Gastrocnemius medialis (tissue), 4 donors: ENCODE results near the gene DNAJB6. TPM values are rescaled to one million over a fixed set of nuclear protein-coding genes. Genes with fewer than 3 reads are reported as not detected.
A peak's percentile ranks its signal among the peaks of the same experiment; 100 is the strongest.

Source experiments
- ATAC-seq, 2 donors: fragments of 150-250 bp; one replicate each; pipeline ENCODE4 v1.9.1; 2016
- DNase-seq, 2 donors: peaks; one replicate each; pipeline ENCODE4 v3.0.0-alpha.2; 2019
- H3K27ac ChIP-seq, 4 donors: fragments of 200-600 bp; sonication (generic); 1 replicate in 1 of 4; 2 replicates in 3 of 4; pipeline ENCODE4 v1.5.1; 2016 to 2018; ENCODE audit warnings: mild to moderate bottlenecking in 2 of 4, moderate library complexity in 1 of 4
- H3K27me3 ChIP-seq, 3 donors: fragments of 200-600 bp; sonication (generic) in 2 of 3; 1 replicate in 1 of 3; 2 replicates in 2 of 3; pipeline versions ENCODE4 v1.5.1 to v1.6.0; 2016 to 2019; ENCODE audit warnings: mild to moderate bottlenecking in 1 of 3, moderate library complexity in 1 of 3
- H3K36me3 ChIP-seq, 2 donors: fragments of 200-600 bp; sonication (generic) in 1 of 2; one replicate each; pipeline ENCODE4 v1.5.1; 2017 to 2018
- H3K4me1 ChIP-seq, 2 donors: fragments of 200-600 bp; sonication (generic) in 1 of 2; one replicate each; pipeline ENCODE4 v1.5.1; 2016 to 2017; ENCODE audit warnings: mild to moderate bottlenecking in 2 of 2
- H3K4me3 ChIP-seq, 4 donors: fragments of 200-600 bp; sonication (generic) in 3 of 4; 1 replicate in 1 of 4; 2 replicates in 3 of 4; pipeline ENCODE4 v1.5.1; 2016 to 2019; ENCODE audit warnings: mild to moderate bottlenecking in 2 of 4
- H3K9me3 ChIP-seq, 3 donors: fragments of 200-600 bp; sonication (generic) in 2 of 3; 1 replicate in 1 of 3; 2 replicates in 2 of 3; pipeline ENCODE4 v1.5.1; 2016 to 2019
- POLR2A ChIP-seq, 2 donors: fragments of 450-650 bp; IDR thresholded peaks; one replicate each; pipeline ENCODE4 v1.6.1; 2017; ENCODE audit warnings: antibody characterized with exemption in 2 of 2, mild to moderate bottlenecking in 2 of 2, moderate library complexity in 2 of 2
- in situ Hi-C, 4 donors: fragments of 200-750 bp; cut with MboI; loops; one replicate each; pipeline versions ENCODE4 v1.15.0 to v1.8.0; 2017; ENCODE audit warnings: low sequenced_read_pairs in 4 of 4
- intact Hi-C: fragments of 100-400 bp; cut with DNase I; formaldehyde crosslinking; loops from one replicate; pipeline ENCODE4 v1.15.1; 2023; ENCODE audit warnings: low total_unique reads
- total RNA-seq, 4 donors: library from RNA; depleted of rRNA; stranded (reverse); fragments of >200 nt; gene quantifications; one replicate each; pipeline versions ENCODE4 v1.1.0 to v1.2.3, GENCODE V29; 2016
- TF ChIP-seq, protein P1 (sequence below), 5 experiments: fragments of 450-650 bp in 3 of 5; fragments of 200-600 bp in 2 of 5; sonication (generic) in 2 of 5; IDR thresholded peaks in 4 of 5; conservative IDR thresholded peaks in 1 of 5; 1 replicate in 4 of 5; 2 replicates in 1 of 5; pipeline ENCODE4 v1.5.1; 2016 to 2019; ENCODE audit warnings: antibody characterized with exemption in 5 of 5, mild to moderate bottlenecking in 3 of 5, moderate library complexity in 3 of 5

DNAJB6 gene
- total RNA-seq, 4 donors from 2014 or later, result 130 to 269 (median 188) TPM

DNA sequence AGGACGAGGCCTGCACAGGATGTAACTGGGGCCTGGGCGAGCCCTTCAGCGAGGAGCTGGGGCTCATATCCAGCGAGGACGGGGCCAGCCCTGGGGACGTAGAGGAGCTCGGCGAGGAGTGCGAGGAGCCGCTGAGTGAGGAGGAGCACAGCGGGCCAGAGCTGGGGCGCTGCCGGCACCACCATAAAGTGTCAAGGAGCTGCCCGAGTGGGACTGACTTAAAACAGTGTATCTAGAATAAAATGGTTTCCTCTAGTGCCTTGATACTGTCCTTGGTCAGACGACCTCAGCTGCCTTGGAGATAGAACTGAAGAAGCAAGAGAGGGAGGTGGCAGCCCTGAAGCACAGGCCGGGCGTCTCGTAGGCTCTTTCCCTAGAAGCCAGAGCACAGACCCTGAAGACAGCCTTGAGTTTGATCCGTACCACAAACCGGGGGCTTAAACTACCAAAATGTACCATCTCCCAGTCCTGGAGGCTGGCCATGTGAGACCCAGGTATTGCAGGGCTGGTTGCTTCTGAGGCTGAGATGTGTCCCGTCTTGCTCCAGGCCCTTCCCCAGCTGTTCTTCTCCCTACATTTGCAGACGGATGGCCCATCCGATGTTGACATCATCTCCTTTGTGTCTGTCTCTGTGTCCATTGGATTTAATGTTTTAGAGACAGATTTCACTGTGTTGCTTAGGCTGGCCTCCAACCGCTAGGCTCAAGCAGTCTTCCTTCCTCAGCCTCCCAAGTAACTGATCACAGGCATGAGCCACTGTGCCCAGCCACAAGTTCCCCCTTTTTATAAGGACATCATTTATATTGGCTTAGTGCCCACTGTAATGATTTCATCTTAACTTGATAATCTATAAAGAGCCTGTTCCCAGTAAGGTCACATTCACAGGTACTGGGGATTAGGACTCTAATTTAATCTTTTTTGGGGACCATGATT is 35.8 kb downstream of the DNAJB6 start:
- intact Hi-C loops (no loop called here), in situ Hi-C loops (no loop called here)
- Histone ChIP-seq H3K9me3 (no peaks in the 10 kb centered on the region), H3K27me3 (no peaks in the 10 kb centered on the region), H3K27ac (peak overlapping the region in 3 of 4 donors; percentile 10 to 28 (median 10)), H3K4me1 (peaks cover 29% of the 10 kb centered on the region in 2 donors), H3K36me3 (peaks cover 0 to 58% of the 10 kb centered on the region in 2 donors), H3K4me3 (no peak overlapping the region)
- ATAC-seq (no peak), DNase-seq (no peak)
- TF ChIP-seq, protein P1, sequence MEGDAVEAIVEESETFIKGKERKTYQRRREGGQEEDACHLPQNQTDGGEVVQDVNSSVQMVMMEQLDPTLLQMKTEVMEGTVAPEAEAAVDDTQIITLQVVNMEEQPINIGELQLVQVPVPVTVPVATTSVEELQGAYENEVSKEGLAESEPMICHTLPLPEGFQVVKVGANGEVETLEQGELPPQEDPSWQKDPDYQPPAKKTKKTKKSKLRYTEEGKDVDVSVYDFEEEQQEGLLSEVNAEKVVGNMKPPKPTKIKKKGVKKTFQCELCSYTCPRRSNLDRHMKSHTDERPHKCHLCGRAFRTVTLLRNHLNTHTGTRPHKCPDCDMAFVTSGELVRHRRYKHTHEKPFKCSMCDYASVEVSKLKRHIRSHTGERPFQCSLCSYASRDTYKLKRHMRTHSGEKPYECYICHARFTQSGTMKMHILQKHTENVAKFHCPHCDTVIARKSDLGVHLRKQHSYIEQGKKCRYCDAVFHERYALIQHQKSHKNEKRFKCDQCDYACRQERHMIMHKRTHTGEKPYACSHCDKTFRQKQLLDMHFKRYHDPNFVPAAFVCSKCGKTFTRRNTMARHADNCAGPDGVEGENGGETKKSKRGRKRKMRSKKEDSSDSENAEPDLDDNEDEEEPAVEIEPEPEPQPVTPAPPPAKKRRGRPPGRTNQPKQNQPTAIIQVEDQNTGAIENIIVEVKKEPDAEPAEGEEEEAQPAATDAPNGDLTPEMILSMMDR (IDR thresholded peaks at IDR 0.05 in 4 of 5, conservative IDR thresholded peaks at IDR 0.05 in 1 of 5), result no peak
- TF ChIP-seq POLR2A (IDR thresholded peaks at IDR 0.05), result no peak

DNA sequence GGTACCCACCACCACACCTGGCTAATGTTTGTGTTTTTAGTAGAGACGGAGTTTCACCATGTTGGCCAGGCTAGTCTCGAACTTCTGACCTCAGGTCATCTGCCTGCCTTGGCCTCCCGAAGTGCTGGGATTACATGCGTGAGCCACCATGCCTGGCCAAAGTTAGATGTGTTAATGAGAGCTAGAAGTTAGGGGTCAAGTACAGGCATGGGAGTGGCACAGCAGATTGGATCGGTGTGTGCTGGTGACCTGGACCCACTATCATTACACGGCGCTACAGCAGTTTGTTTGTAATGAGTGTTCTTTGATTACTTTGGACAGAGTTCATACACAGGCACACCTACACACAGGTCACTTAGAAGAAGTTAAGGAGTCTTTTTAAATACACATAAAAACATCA is 36.7 kb downstream of the DNAJB6 start:
- TF ChIP-seq, protein P1 (IDR thresholded peaks at IDR 0.05 in 4 of 5, conservative IDR thresholded peaks at IDR 0.05 in 1 of 5), result no peak
- TF ChIP-seq POLR2A (IDR thresholded peaks at IDR 0.05), result no peak
- Histone ChIP-seq H3K4me1 (peaks cover 36 to 38% of the 10 kb centered on the region in 2 donors), H3K9me3 (no peaks in the 10 kb centered on the region), H3K36me3 (peaks cover 0 to 49% of the 10 kb centered on the region in 2 donors), H3K4me3 (no peak overlapping the region), H3K27me3 (no peaks in the 10 kb centered on the region), H3K27ac (peak overlapping the region in 3 of 4 donors; percentile 10 to 74 (median 28))
- ATAC-seq (no peak), DNase-seq (no peak)
- intact Hi-C loops (no loop called here), in situ Hi-C loops (no loop called here)

DNA sequence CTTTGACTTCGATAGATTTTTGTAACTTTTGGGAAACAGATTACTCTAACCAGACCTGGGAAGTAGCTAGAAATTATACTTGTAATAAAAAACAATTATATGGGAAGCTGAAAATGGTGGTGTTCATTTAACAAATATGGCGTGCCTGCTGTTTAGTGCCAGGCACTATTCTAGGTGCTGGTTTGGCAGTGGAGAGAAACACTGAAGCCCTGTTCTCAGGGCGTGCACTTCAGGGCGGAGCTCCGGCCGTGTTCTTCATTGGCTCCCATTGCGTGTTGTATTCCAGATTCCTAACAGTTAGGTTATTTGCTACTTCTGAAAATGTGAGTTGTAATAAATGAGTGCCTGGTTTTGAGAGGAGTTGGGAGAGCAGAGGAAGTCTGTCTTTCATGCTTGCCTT is 38.6 kb downstream of the DNAJB6 start:
- intact Hi-C loops, result no loop called here
- peaks cover 48 to 55% of the 10 kb centered on the region in 2 donors for H3K4me1 ChIP-seq
- TF ChIP-seq, protein P1 (IDR thresholded peaks at IDR 0.05 in 4 of 5, conservative IDR thresholded peaks at IDR 0.05 in 1 of 5), result no peak
- TF ChIP-seq POLR2A (IDR thresholded peaks at IDR 0.05), result no peak
- ATAC-seq (peak; percentile 53 to 80), DNase-seq (peak in 1 of 2 donors; percentile 39)
- no peaks in the 10 kb centered on the region for H3K27me3 ChIP-seq
- H3K9me3 ChIP-seq, result no peaks in the 10 kb centered on the region
- H3K4me3 ChIP-seq, result no peak overlapping the region
- peak overlapping the region; percentile 62 to 75 (median 71) for H3K27ac ChIP-seq
- H3K36me3 ChIP-seq, result peaks cover 0 to 30% of the 10 kb centered on the region in 2 donors
- in situ Hi-C loops, result no loop called here

DNA sequence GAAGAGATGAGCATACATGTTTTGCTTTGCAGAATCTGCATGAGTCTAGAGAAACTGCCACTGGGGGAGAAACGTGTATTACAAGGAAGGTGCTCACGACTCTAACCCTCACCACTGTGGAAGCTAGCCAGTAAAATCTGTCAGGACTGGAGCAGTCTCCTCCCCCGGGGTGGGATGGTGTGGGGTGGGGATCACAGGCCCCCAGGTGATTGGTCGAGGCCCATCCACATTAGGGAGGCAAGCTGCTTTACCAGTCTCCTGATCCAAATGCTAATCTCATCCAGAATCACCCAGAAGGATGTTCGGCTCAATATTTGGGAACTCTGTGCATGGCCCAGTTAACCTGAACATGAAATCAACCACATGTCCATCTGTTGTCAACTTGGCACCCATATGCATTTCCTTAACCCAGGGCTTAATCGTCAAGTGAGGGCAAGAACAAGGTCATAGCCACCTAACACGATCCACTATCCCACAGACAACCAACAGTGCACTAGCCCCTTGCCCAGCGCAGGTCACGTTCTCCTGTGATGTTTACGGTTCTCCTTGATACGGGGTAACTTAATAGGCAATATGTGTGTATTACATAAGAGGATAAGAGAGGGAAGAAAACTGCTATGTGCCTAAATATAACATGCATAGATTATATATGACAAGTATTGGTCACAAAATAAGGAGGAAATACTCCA is 40.8 kb downstream of the DNAJB6 start:
- no peak for ATAC-seq
- no peaks in the 10 kb centered on the region for H3K9me3 ChIP-seq
- intact Hi-C loops, result no loop called here
- peaks cover 0 to 18% of the 10 kb centered on the region in 2 donors for H3K36me3 ChIP-seq
- H3K4me3 ChIP-seq, result no peak overlapping the region
- peaks cover 59 to 60% of the 10 kb centered on the region in 2 donors for H3K4me1 ChIP-seq
- H3K27me3 ChIP-seq, result no peaks in the 10 kb centered on the region
- no peak for DNase-seq
- in situ Hi-C loops, result no loop called here
- no peak for TF ChIP-seq POLR2A (IDR thresholded peaks at IDR 0.05)
- TF ChIP-seq, protein P1 (IDR thresholded peaks at IDR 0.05 in 4 of 5, conservative IDR thresholded peaks at IDR 0.05 in 1 of 5), result no peak
- H3K27ac ChIP-seq, result peak overlapping the region; percentile 12 to 75 (median 68)
